Tibial artery (tissue), 4 donors: ENCODE data around the gene GAL.
A peak's percentile ranks its signal among the peaks of the same experiment; 100 is the strongest.

Source experiments
- DNase-seq, 2 donors: peaks; one replicate each; pipeline ENCODE4 v3.0.0-alpha.2; 2019
- H3K27ac ChIP-seq, 2 donors: fragments of 200-600 bp; sonication (generic) in 1 of 2; 1 replicate in 1 of 2; 2 replicates in 1 of 2; pipeline ENCODE4 v1.5.1; 2018 to 2019; ENCODE audit warnings: mild to moderate bottlenecking in 1 of 2
- H3K27me3 ChIP-seq, 2 donors: fragments of 200-600 bp; sonication (generic) in 1 of 2; one replicate each; pipeline versions ENCODE4 v1.5.1 to v1.6.0; 2016 to 2019
- H3K36me3 ChIP-seq, 3 donors: fragments of 200-600 bp; sonication (generic) in 2 of 3; one replicate each; pipeline ENCODE4 v1.5.1; 2016 to 2019; ENCODE audit warnings: mild to moderate bottlenecking in 2 of 3
- H3K4me1 ChIP-seq, 4 donors: fragments of 200-600 bp; sonication (generic) in 2 of 4; 1 replicate in 3 of 4; 2 replicates in 1 of 4; pipeline ENCODE4 v1.5.1; 2016 to 2019
- H3K4me3 ChIP-seq, 2 donors: fragments of 200-600 bp; sonication (generic) in 1 of 2; 1 replicate in 1 of 2; 2 replicates in 1 of 2; pipeline ENCODE4 v1.5.1; 2018 to 2019; ENCODE audit warnings: mild to moderate bottlenecking in 2 of 2
- H3K9me3 ChIP-seq, 3 donors: fragments of 200-600 bp; sonication (generic) in 1 of 3; one replicate each; pipeline ENCODE4 v1.5.1; 2016 to 2019
- CTCF ChIP-seq, 2 experiments: fragments of 200-600 bp in 1 of 2; fragments of 450-650 bp in 1 of 2; IDR thresholded peaks; one replicate each; pipeline ENCODE4 v1.5.1; 2017 to 2019; ENCODE audit warnings: antibody characterized with exemption in 2 of 2, mild to moderate bottlenecking in 1 of 2, moderate library complexity in 1 of 2
- intact Hi-C: fragments of 100-400 bp; cut with DNase I; formaldehyde crosslinking; loops from one replicate; pipeline ENCODE4 v1.15.0; 2023; ENCODE audit warnings: low total_unique reads

GAL gene

GRCh38 chr11:68665436-68665835, 18.9 kb upstream of the GAL start:
- Histone ChIP-seq H3K27ac (no peak overlapping the region), H3K36me3 (no peaks in the 10 kb centered on the region), H3K4me3 (no peak overlapping the region), H3K9me3 (no peaks in the 10 kb centered on the region), H3K4me1 (no peaks in the 10 kb centered on the region), H3K27me3 (peaks cover 0 to 47% of the 10 kb centered on the region in 2 donors)
- intact Hi-C loops, result no loop called here
- TF ChIP-seq CTCF (IDR thresholded peaks at IDR 0.05), result no peak
- DNase-seq, result peak in 1 of 2 donors; percentile 20

- H3K27ac ChIP-seq, result no peak overlapping the region
- intact Hi-C loops, result no loop called here
Observed at GRCh38 chr11:68666849-68667248, 17.5 kb upstream of the GAL start.

GRCh38 chr11:68667511-68668500, 16.5 kb upstream of the GAL start:
- Histone ChIP-seq H3K4me3 (no peak overlapping the region), H3K4me1 (no peaks in the 10 kb centered on the region), H3K27ac (no peak overlapping the region), H3K9me3 (peaks cover 0 to 2% (median 0%) of the 10 kb centered on the region in 3 donors), H3K27me3 (peaks cover 0 to 47% of the 10 kb centered on the region in 2 donors), H3K36me3 (no peaks in the 10 kb centered on the region)
- intact Hi-C loops, result no loop called here
- no peak for TF ChIP-seq CTCF (IDR thresholded peaks at IDR 0.05)
- peak in 1 of 2 donors; percentile 57 for DNase-seq

More at GRCh38 chr11:68666849-68667248, 17.5 kb upstream of the GAL start:
- no peaks in the 10 kb centered on the region for H3K4me1 ChIP-seq
- H3K27me3 ChIP-seq, result peaks cover 0 to 41% of the 10 kb centered on the region in 2 donors
- H3K36me3 ChIP-seq, result no peaks in the 10 kb centered on the region
- no peak for DNase-seq
- H3K4me3 ChIP-seq, result no peak overlapping the region
- no peaks in the 10 kb centered on the region for H3K9me3 ChIP-seq
- no peak for TF ChIP-seq CTCF (IDR thresholded peaks at IDR 0.05)

- Histone ChIP-seq H3K4me3 (no peak overlapping the region), H3K27ac (no peak overlapping the region), H3K27me3 (peaks cover 0 to 47% of the 10 kb centered on the region in 2 donors), H3K36me3 (no peaks in the 10 kb centered on the region), H3K9me3 (peaks cover 0 to 18% (median 5%) of the 10 kb centered on the region in 3 donors), H3K4me1 (no peaks in the 10 kb centered on the region)
- intact Hi-C loops, result no loop called here
- peak in 1 of 2 donors; percentile 53 for DNase-seq
- no peak for TF ChIP-seq CTCF (IDR thresholded peaks at IDR 0.05)
Observed at GRCh38 chr11:68669301-68670090, 14.8 kb upstream of the GAL start.

- no peak for TF ChIP-seq CTCF (IDR thresholded peaks at IDR 0.05)
- Histone ChIP-seq H3K4me1 (no peaks in the 10 kb centered on the region), H3K9me3 (peaks cover 0 to 18% (median 5%) of the 10 kb centered on the region in 3 donors), H3K36me3 (no peaks in the 10 kb centered on the region), H3K27me3 (peaks cover 0 to 42% of the 10 kb centered on the region in 2 donors), H3K4me3 (no peak overlapping the region), H3K27ac (no peak overlapping the region)
- no peak for DNase-seq
- intact Hi-C loops, result no loop called here
Observed at GRCh38 chr11:68670208-68670992, 13.9 kb upstream of the GAL start.
